Measurements from ENCODE around the gene TRIM47.

- TF ChIP-seq EZH2 (IDR thresholded peaks at IDR 0.05; ENCODE audit: insufficient read depth, poor library complexity, severe bottlenecking) = no peak
- no peak for TF ChIP-seq EZH2phosphoT487 (IDR thresholded peaks at IDR 0.05; ENCODE audit: insufficient read depth, low read depth)
Observed at GRCh38 chr17:75876938-75877751, 1.2 kb downstream of the TRIM47 start.
